Stimulated activated CD8-positive, alpha-beta memory T cell treated with anti-CD3 and anti-CD28 coated beads, Interleukin-4, amount 100 ng/mL, for 48 hours (primary cell): Measurements from ENCODE around the gene TLE3.

ENCODE experiments used
- DNase-seq: peaks from one replicate; pipeline ENCODE4 v3.0.0-alpha.2; 2020

Gene TLE3

GRCh38 chr15:70025413-70026296 lies 72.1 kb downstream of the TLE3 start:
- DNase-seq = no peak

- DNase-seq = no peak
These were observed 73.2 kb downstream of the TLE3 start for GRCh38 chr15:70024521-70024920.

- no peak for DNase-seq
These were observed 73.8 kb downstream of the TLE3 start for GRCh38 chr15:70023769-70024491.

GRCh38 chr15:70023064-70023768 lies 74.5 kb downstream of the TLE3 start:
- peak; percentile 47 for DNase-seq

- DNase-seq = no peak
These were observed 77.5 kb downstream of the TLE3 start for GRCh38 chr15:70020229-70020628.

GRCh38 chr15:70018646-70019600 lies 78.8 kb downstream of the TLE3 start:
- no peak for DNase-seq

GRCh38 chr15:70017801-70018200 lies 79.9 kb downstream of the TLE3 start:
- no peak for DNase-seq

GRCh38 chr15:70017025-70017424 lies 80.7 kb downstream of the TLE3 start:
- DNase-seq = no peak

GRCh38 chr15:70016511-70016994 lies 81.2 kb downstream of the TLE3 start:
- no peak for DNase-seq

GRCh38 chr15:70014860-70015490 lies 82.7 kb downstream of the TLE3 start:
- no peak for DNase-seq

- DNase-seq = no peak
These were observed 83.4 kb downstream of the TLE3 start for GRCh38 chr15:70014331-70014730.

- no peak for DNase-seq
These were observed 83.9 kb downstream of the TLE3 start for GRCh38 chr15:70013656-70014313.

- no peak for DNase-seq
These were observed 84.8 kb downstream of the TLE3 start for GRCh38 chr15:70012895-70013294.

GRCh38 chr15:70008697-70009290 lies 88.9 kb downstream of the TLE3 start:
- no peak for DNase-seq

- no peak for DNase-seq
These were observed 91.2 kb downstream of the TLE3 start for GRCh38 chr15:70006259-70007147.

GRCh38 chr15:70004826-70005225 lies 92.9 kb downstream of the TLE3 start:
- DNase-seq = no peak

- DNase-seq = no peak
These were observed 94.8 kb downstream of the TLE3 start for GRCh38 chr15:70002897-70003296.

GRCh38 chr15:70001859-70002258 lies 95.9 kb downstream of the TLE3 start:
- DNase-seq = no peak

GRCh38 chr15:69999392-70000085 lies 98.2 kb downstream of the TLE3 start:
- no peak for DNase-seq
